Hypothalamus (tissue), 51 donors: ENCODE results near the gene ZNF581.

ENCODE experiments used
- DNase-seq, 51 donors: peaks; one replicate each; lab custom pipeline; 2025; lab: John Stamatoyannopoulos, UW

Gene ZNF581

GRCh38 chr19:55690769-55691545 is 47.5 kb downstream of the ZNF581 start:
- no peak for DNase-seq

- DNase-seq: no peak
These were observed 48.4 kb downstream of the ZNF581 start for GRCh38 chr19:55691561-55692481.

- no peak for DNase-seq
These were observed 49.2 kb downstream of the ZNF581 start for GRCh38 chr19:55692681-55693081.

- no peak for DNase-seq
These were observed 50.0 kb downstream of the ZNF581 start for GRCh38 chr19:55693336-55693974.

- DNase-seq: no peak
These were observed 50.8 kb downstream of the ZNF581 start for GRCh38 chr19:55694241-55694655.

GRCh38 chr19:55694656-55695491 is 51.4 kb downstream of the ZNF581 start:
- DNase-seq: no peak
